Left forelimb (tissue), 1 donor: ENCODE results near the gene CNDP2.
"Not testable (repeated sequence)": the region's sequence is repeated elsewhere in the genome, so short reads cannot be mapped to it uniquely, and the experiment has no call there.

Experiments
- DNase-seq: peaks from one replicate; pipeline ENCODE4 v3.0.0-alpha.2; 2018; ENCODE audit warnings: low spot score

CNDP2 gene

GRCh38 chr18:74534981-74535649 is 39.0 kb downstream of the CNDP2 start:
- DNase-seq, result peak; percentile 36

GRCh38 chr18:74539289-74539688 is 43.1 kb downstream of the CNDP2 start:
- DNase-seq, result no peak

GRCh38 chr18:74540652-74541421 is 44.7 kb downstream of the CNDP2 start:
- no peak for DNase-seq

GRCh38 chr18:74541703-74542555 is 45.8 kb downstream of the CNDP2 start:
- DNase-seq, result no peak

GRCh38 chr18:74544898-74545297 is 48.7 kb downstream of the CNDP2 start:
- DNase-seq, result no peak

- DNase-seq, result no peak
Measured at GRCh38 chr18:74546007-74546406, 49.8 kb downstream of the CNDP2 start.

- DNase-seq, result no peak
Measured at GRCh38 chr18:74546751-74547530, 50.8 kb downstream of the CNDP2 start.

GRCh38 chr18:74547860-74548259 is 51.7 kb downstream of the CNDP2 start:
- DNase-seq, result peak; percentile 59

GRCh38 chr18:74549591-74550104 is 53.5 kb downstream of the CNDP2 start:
- no peak for DNase-seq

- no peak for DNase-seq
Measured at GRCh38 chr18:74550886-74551285, 54.7 kb downstream of the CNDP2 start.

- DNase-seq, result no peak
Measured at GRCh38 chr18:74551452-74551851, 55.3 kb downstream of the CNDP2 start.

- DNase-seq, result peak; percentile 82
Measured at GRCh38 chr18:74551936-74552555, 55.9 kb downstream of the CNDP2 start.

GRCh38 chr18:74556126-74556525 is 60.0 kb downstream of the CNDP2 start:
- DNase-seq, result no peak

GRCh38 chr18:74558096-74558495 is 61.9 kb downstream of the CNDP2 start:
- no peak for DNase-seq

GRCh38 chr18:74562131-74562730 is 66.1 kb downstream of the CNDP2 start:
- DNase-seq, result no peak

- no peak for DNase-seq
Measured at GRCh38 chr18:74562775-74563174, 66.6 kb downstream of the CNDP2 start.

- DNase-seq, result no peak
Measured at GRCh38 chr18:74563999-74564398, 67.8 kb downstream of the CNDP2 start.

- DNase-seq, result not testable (repeated sequence)
Measured at GRCh38 chr18:74565164-74565563, 69.0 kb downstream of the CNDP2 start.

GRCh38 chr18:74565993-74566392 is 69.8 kb downstream of the CNDP2 start:
- DNase-seq, result not testable (repeated sequence)

- no peak for DNase-seq
Measured at GRCh38 chr18:74567822-74568221, 71.7 kb downstream of the CNDP2 start.

- DNase-seq, result no peak
Measured at GRCh38 chr18:74569401-74569800, 73.2 kb downstream of the CNDP2 start.
